ENCODE results near the gene CCS. TPM values are rescaled to one million over a fixed set of nuclear protein-coding genes. Genes with fewer than 3 reads are reported as not detected.

CCS gene
- total and polyA plus RNA-seq, 8 donors, result 19.3 to 131 (median 59.1) TPM

DNA sequence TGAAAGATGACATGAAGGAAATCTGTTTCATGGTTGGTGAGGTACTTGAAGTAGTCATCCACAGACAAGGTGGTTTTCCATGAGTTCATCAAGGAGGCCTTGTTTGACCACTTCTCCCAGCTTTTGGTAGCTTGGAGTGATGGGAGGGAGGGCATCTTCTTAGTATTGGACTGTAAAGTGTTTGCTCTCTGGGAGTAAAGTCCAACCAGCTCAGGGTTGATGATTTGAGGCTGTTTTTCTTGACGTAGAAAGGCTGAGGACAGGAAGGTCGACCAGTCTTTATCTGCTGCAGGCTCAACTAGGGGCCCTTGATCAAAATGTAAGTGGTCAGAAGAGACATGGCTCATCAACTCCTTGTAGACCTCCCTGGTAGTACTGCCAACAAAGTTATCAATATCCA, 1.8 kb upstream of the CCS start:
- intact Hi-C loops (cut with DNase I; ENCODE audit: low total_unique reads), result no loop called here

DNA sequence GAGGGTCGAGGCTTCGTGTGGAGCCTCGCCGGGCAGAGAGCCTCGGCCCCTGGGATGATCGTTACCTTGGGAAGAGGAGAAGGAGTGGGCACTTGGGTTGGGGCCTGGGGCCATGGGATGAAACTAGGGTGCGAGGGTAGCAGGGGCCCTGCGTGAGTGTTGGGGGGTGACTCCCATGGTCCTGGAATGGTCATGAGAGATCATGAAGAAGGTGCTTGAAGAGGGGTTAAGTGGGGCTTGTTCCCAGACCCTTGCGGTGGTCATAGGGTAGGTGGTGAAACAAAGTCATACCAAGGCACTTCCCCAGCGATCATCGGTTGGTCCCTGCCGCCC, 284 bp downstream of the CCS start:
- Histone ChIP-seq H3K4me3 (peak overlapping the region; percentile 61 to 74 (median 66)), H3K9me3 (no peaks in the 10 kb centered on the region), H3K27ac (peak overlapping the region; percentile 58 to 91 (median 84)), H3K27me3 (no peaks in the 10 kb centered on the region), H3K36me3 (no peaks in the 10 kb centered on the region), H3K4me1 (peaks cover 31 to 45% (median 37%) of the 10 kb centered on the region in 4 donors)
- DNase-seq, result no peak
- intact Hi-C loops (cut with DNase I; ENCODE audit: low total_unique reads), result no loop called here
- 6 to 11% (median 9%) methylated on average over 12 of the region's 12 CpGs for WGBS, 5 donors
- TF ChIP-seq, protein P1, sequence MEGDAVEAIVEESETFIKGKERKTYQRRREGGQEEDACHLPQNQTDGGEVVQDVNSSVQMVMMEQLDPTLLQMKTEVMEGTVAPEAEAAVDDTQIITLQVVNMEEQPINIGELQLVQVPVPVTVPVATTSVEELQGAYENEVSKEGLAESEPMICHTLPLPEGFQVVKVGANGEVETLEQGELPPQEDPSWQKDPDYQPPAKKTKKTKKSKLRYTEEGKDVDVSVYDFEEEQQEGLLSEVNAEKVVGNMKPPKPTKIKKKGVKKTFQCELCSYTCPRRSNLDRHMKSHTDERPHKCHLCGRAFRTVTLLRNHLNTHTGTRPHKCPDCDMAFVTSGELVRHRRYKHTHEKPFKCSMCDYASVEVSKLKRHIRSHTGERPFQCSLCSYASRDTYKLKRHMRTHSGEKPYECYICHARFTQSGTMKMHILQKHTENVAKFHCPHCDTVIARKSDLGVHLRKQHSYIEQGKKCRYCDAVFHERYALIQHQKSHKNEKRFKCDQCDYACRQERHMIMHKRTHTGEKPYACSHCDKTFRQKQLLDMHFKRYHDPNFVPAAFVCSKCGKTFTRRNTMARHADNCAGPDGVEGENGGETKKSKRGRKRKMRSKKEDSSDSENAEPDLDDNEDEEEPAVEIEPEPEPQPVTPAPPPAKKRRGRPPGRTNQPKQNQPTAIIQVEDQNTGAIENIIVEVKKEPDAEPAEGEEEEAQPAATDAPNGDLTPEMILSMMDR (IDR thresholded peaks at IDR 0.05), result no peak
- no peak for TF ChIP-seq POLR2AphosphoS5 (IDR thresholded peaks at IDR 0.05)

More for the DNA sequence above, 1.8 kb upstream of the CCS start:
- Histone ChIP-seq H3K27ac (no peak overlapping the region), H3K27me3 (no peaks in the 10 kb centered on the region), H3K4me3 (no peak overlapping the region), H3K9me3 (no peaks in the 10 kb centered on the region), H3K36me3 (no peaks in the 10 kb centered on the region), H3K4me1 (peaks cover 31 to 39% (median 37%) of the 10 kb centered on the region in 4 donors)
- no peak for TF ChIP-seq POLR2AphosphoS5 (IDR thresholded peaks at IDR 0.05)
- TF ChIP-seq, protein P1 (IDR thresholded peaks at IDR 0.05), result no peak
- no peak for TF ChIP-seq POLR2A (IDR thresholded peaks at IDR 0.05)
- DNase-seq, result no peak
- WGBS, 5 donors, result 50 to 82% (median 72%) methylated on average over 2 of the region's 2 CpGs

DNA sequence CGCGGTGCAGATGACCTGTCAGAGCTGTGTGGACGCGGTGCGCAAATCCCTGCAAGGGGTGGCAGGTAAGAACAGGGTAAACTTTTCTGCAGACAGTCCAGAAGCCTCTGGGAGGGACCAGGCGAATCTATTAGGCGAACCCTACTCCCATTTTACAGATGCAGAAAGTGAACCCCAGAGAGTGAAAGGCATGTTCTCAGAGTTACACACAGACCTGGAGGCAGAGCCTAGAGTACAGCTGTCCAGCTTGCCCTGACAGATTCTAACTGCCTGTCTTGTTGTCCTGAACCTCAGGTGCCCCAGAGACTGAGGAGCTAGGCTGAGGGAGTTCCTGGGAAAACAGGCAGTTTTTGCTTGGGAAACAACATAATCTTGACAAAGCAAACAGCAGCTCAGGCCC, 665 bp downstream of the CCS start:
- TF ChIP-seq, protein P1 (IDR thresholded peaks at IDR 0.05), result no peak
- no peak for TF ChIP-seq POLR2AphosphoS5 (IDR thresholded peaks at IDR 0.05)
- TF ChIP-seq EP300 (IDR thresholded peaks at IDR 0.05), result no peak
- no peak for TF ChIP-seq POLR2A (IDR thresholded peaks at IDR 0.05)
- H3K4me1 ChIP-seq, result peaks cover 31 to 45% (median 37%) of the 10 kb centered on the region in 4 donors
- intact Hi-C loops (cut with DNase I; ENCODE audit: low total_unique reads), result no loop called here
- DNase-seq, result no peak
- WGBS, 5 donors, result 40 to 64% (median 58%) methylated on average over 7 of the region's 7 CpGs
- H3K36me3 ChIP-seq, result no peaks in the 10 kb centered on the region
- H3K9me3 ChIP-seq, result no peaks in the 10 kb centered on the region
- peak overlapping the region; percentile 58 to 91 (median 84) for H3K27ac ChIP-seq
- peak overlapping the region; percentile 61 to 74 (median 66) for H3K4me3 ChIP-seq
- no peaks in the 10 kb centered on the region for H3K27me3 ChIP-seq

DNA sequence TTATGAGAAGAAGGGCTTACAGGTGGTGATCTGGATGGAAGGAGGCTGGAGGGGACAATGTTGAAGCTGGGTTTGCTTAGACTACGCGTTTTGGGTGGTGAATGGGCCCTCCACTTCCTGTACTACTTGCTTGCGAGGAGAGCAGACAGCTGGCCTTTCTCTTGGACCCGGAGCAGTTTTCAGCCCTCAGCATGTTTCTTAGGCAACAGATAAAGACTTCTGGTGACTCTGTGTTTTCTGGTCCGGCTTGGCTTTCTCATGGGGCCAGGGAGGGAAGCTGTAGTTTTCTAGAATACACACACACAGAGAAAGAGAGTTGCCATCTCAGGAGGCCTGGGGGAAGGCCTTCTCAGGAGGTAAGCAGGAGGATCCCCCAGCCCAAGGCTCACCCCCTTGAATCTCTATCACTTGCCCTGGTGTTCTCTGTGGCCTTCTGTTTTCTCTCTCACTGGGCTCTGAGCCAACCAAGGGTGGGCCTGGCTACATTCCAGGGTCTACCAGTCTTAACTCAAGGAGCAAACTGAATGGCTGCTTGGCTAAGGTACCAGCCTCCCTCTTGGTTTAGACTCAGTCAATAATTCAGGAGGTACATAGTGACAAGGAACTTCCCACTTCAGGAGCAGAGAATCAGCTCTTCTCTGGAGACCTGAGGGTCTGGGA, 2.4 kb downstream of the CCS start:
- intact Hi-C loops (cut with DNase I; ENCODE audit: low total_unique reads), result no loop called here
- peak; percentile 47 to 89 for DNase-seq
- H3K36me3 ChIP-seq, result peaks cover 7 to 17% (median 16%) of the 10 kb centered on the region in 4 donors
- H3K27ac ChIP-seq, result peak overlapping the region in 4 of 5 donors; percentile 43 to 74 (median 64)
- H3K9me3 ChIP-seq, result no peaks in the 10 kb centered on the region
- H3K27me3 ChIP-seq, result no peaks in the 10 kb centered on the region
- TF ChIP-seq POLR2AphosphoS5 (IDR thresholded peaks at IDR 0.05) (no peak), EP300 (IDR thresholded peaks at IDR 0.05) (no peak), POLR2A (IDR thresholded peaks at IDR 0.05) (no peak)
- TF ChIP-seq, protein P1 (IDR thresholded peaks at IDR 0.05), result no peak
- WGBS, 5 donors, result 21 to 53% (median 30%) methylated on average over 5 of the region's 5 CpGs
- H3K4me1 ChIP-seq, result peaks cover 31 to 45% (median 37%) of the 10 kb centered on the region in 4 donors
- no peak overlapping the region for H3K4me3 ChIP-seq
